OCI-LY1 (cell line): ENCODE results near the gene EEF1A1.

Experiments
- H2AFZ ChIP-seq: fragments of 200-600 bp; sonication (generic), shearing (Covaris generic); 2 replicates; pipeline ENCODE4 v1.6.0; 2014; ENCODE audit warnings: antibody characterized with exemption, mild to moderate bottlenecking, low read length
- H3F3A ChIP-seq: fragments of 200-600 bp; sonication (generic), shearing (Covaris generic); 2 replicates; pipeline ENCODE4 v1.6.0; 2014; ENCODE audit warnings: mild to moderate bottlenecking, antibody characterized with exemption, low read length, moderate library complexity; ENCODE audit not compliant: insufficient read depth
- H3K27ac ChIP-seq: fragments of 200-600 bp; sonication (generic); 2 replicates; pipeline ENCODE4 v1.5.1; 2014; ENCODE audit warnings: low read length, mixed run types, mild to moderate bottlenecking, low read depth; ENCODE audit not compliant: poor library complexity, severe bottlenecking
- H3K27me3 ChIP-seq: fragments of 200-600 bp; sonication (generic); 2 replicates; pipeline ENCODE4 v1.6.0; 2014; ENCODE audit warnings: antibody characterized with exemption, mild to moderate bottlenecking, low read length, moderate library complexity; ENCODE audit not compliant: insufficient read depth
- H3K36me3 ChIP-seq: fragments of 200-600 bp; sonication (generic); 2 replicates; pipeline ENCODE4 v1.6.1; 2014; ENCODE audit warnings: mild to moderate bottlenecking, antibody characterized with exemption, low read length, moderate library complexity, mixed read lengths; ENCODE audit not compliant: insufficient read depth
- H3K4me1 ChIP-seq: fragments of 200-600 bp; sonication (generic); 2 replicates; pipeline ENCODE4 v1.5.1; 2014; ENCODE audit warnings: mild to moderate bottlenecking, low read length, moderate library complexity; ENCODE audit not compliant: insufficient read depth, severe bottlenecking
- H3K4me2 ChIP-seq: fragments of 200-600 bp; sonication (generic), shearing (Covaris generic); 2 replicates; pipeline ENCODE4 v1.6.1; 2014; ENCODE audit warnings: low read length
- H3K4me3 ChIP-seq: fragments of 200-600 bp; sonication (generic); 2 replicates; pipeline ENCODE4 v1.5.1; 2014; ENCODE audit warnings: low read length, low read depth, mild to moderate bottlenecking, mixed read lengths; ENCODE audit not compliant: poor library complexity, severe bottlenecking
- H3K79me2 ChIP-seq: fragments of 200-600 bp; shearing (Covaris generic); 2 replicates; pipeline ENCODE4 v1.6.1; 2016; ENCODE audit warnings: mixed run types, low read length, mixed read lengths; ENCODE audit not compliant: insufficient read depth
- H3K9ac ChIP-seq: fragments of 200-600 bp; sonication (generic), shearing (Covaris generic); 2 replicates; pipeline ENCODE4 v1.6.1; 2014; ENCODE audit warnings: mild to moderate bottlenecking, low read length, mixed read lengths
- H3K9me2 ChIP-seq: fragments of 200-600 bp; sonication (generic), shearing (Covaris generic); 2 replicates; pipeline ENCODE4 v1.6.1; 2014; ENCODE audit warnings: low read depth, mild to moderate bottlenecking, low read length, mixed read lengths
- H3K9me3 ChIP-seq: fragments of 200-600 bp; shearing (Covaris generic); 2 replicates; pipeline ENCODE4 v1.6.1; 2014; ENCODE audit warnings: low read length, mixed read lengths
- H4K20me1 ChIP-seq: fragments of 200-600 bp; sonication (generic), shearing (Covaris generic); 2 replicates; pipeline ENCODE4 v1.6.0; 2016; ENCODE audit warnings: mild to moderate bottlenecking, low read length; ENCODE audit not compliant: insufficient read depth
- CTCF ChIP-seq: fragments of 200-600 bp; sonication (generic), shearing (Covaris generic); IDR thresholded peaks from 2 replicates; pipeline ENCODE4 v1.5.1; 2017; ENCODE audit warnings: mild to moderate bottlenecking, antibody characterized with exemption, low read length, moderate library complexity, mixed read lengths
- EZH2 ChIP-seq: fragments of 200-600 bp; sonication (generic), shearing (Covaris generic); IDR thresholded peaks from 2 replicates; pipeline ENCODE4 v1.8.0; 2017; ENCODE audit warnings: borderline replicate concordance, mixed run types, mild to moderate bottlenecking, antibody characterized with exemption, low read length, moderate library complexity, mixed read lengths

The EEF1A1 gene

DNA sequence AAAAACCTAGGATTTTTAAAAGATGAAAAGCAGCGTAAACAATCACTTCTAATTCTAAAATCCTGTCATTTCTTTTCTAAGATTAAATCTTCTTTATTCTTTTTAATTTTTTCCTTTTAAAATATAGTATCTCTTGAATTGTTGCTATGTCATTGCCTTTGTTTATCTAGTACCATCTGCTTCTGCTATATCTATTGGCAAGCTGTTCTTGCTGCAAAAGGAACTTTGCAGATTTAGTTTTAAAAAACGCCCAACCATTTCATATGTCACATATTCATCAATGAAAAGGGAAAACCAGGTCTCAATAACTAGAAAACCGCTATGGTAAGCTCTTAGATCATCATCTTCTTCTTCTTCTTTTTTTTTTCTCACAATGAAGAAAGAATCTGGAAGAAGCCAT is 11.5 kb upstream of the EEF1A1 start:
- Histone ChIP-seq H4K20me1 (no peaks in the 10 kb centered on the region), H3K4me3 (no peak overlapping the region), H2AFZ (no peak overlapping the region), H3K4me2 (no peak overlapping the region), H3K9me3 (no peaks in the 10 kb centered on the region), H3K27ac (no peak overlapping the region), H3F3A (no peaks in the 10 kb centered on the region), H3K9ac (no peak overlapping the region), H3K9me2 (no peaks in the 10 kb centered on the region), H3K4me1 (no peaks in the 10 kb centered on the region), H3K27me3 (no peaks in the 10 kb centered on the region), H3K79me2 (no peaks in the 10 kb centered on the region), H3K36me3 (no peaks in the 10 kb centered on the region)
- TF ChIP-seq EZH2 (no peak), CTCF (no peak)

DNA sequence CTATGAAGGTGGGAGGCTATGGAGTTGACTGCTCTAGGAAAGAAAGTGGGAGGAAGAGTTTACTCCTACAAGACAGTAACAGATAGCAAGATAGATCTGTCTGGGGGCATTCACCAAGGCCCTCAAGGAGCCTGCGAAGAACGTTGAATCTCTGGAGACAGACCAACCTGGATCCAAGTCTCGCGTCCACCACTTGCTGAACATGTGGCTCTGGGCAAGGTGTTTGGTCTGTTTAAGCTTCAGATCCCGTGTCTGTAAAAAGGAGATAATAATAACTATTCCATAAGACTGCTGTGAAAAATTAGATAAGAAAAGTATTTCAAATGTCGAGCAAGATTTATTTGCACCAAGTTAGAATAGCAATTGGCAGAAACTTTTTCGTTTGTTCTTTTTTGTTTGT is 8.1 kb upstream of the EEF1A1 start:
- H3K27ac ChIP-seq: no peak overlapping the region
- H3K4me1 ChIP-seq: peaks cover 5% of the 10 kb centered on the region
- no peak overlapping the region for H2AFZ ChIP-seq
- no peaks in the 10 kb centered on the region for H3K36me3 ChIP-seq
- no peaks in the 10 kb centered on the region for H4K20me1 ChIP-seq
- H3K4me3 ChIP-seq: no peak overlapping the region
- H3K9me3 ChIP-seq: no peaks in the 10 kb centered on the region
- no peaks in the 10 kb centered on the region for H3F3A ChIP-seq
- H3K4me2 ChIP-seq: no peak overlapping the region
- H3K9ac ChIP-seq: no peak overlapping the region
- no peak for TF ChIP-seq CTCF
- no peak for TF ChIP-seq EZH2
- H3K9me2 ChIP-seq: no peaks in the 10 kb centered on the region
- H3K79me2 ChIP-seq: no peaks in the 10 kb centered on the region
- no peaks in the 10 kb centered on the region for H3K27me3 ChIP-seq

- H3K4me3 ChIP-seq: no peak overlapping the region
- TF ChIP-seq CTCF (no peak), EZH2 (no peak)
- H3K4me1 ChIP-seq: peaks cover 18% of the 10 kb centered on the region
- H3K4me2 ChIP-seq: no peak overlapping the region
- H3K27ac ChIP-seq: no peak overlapping the region
- no peaks in the 10 kb centered on the region for H3K27me3 ChIP-seq
- H2AFZ ChIP-seq: no peak overlapping the region
- H3F3A ChIP-seq: no peaks in the 10 kb centered on the region
- no peaks in the 10 kb centered on the region for H3K9me2 ChIP-seq
- H4K20me1 ChIP-seq: no peaks in the 10 kb centered on the region
- H3K9ac ChIP-seq: no peak overlapping the region
- no peaks in the 10 kb centered on the region for H3K9me3 ChIP-seq
- peaks cover under 1% of the 10 kb centered on the region for H3K36me3 ChIP-seq
- no peaks in the 10 kb centered on the region for H3K79me2 ChIP-seq
These were observed 4.9 kb upstream of the EEF1A1 start for GRCh38 chr6:73525546-73526330.
